HG02840 (cell line): ENCODE data around the gene OXCT1.
"Not testable (repeated sequence)": the region's sequence is repeated elsewhere in the genome, so short reads cannot be mapped to it uniquely, and the experiment has no call there.

Experiments used
- ATAC-seq: cut with Tn5 transposase; IDR thresholded peaks from one replicate; pipeline ENCODE4 v1.9.1; 2021; ENCODE audit warnings: mild to moderate bottlenecking, moderate library complexity, moderate number of reproducible peaks; ENCODE audit not compliant: unreplicated experiment, low FRiP score

Gene OXCT1

DNA sequence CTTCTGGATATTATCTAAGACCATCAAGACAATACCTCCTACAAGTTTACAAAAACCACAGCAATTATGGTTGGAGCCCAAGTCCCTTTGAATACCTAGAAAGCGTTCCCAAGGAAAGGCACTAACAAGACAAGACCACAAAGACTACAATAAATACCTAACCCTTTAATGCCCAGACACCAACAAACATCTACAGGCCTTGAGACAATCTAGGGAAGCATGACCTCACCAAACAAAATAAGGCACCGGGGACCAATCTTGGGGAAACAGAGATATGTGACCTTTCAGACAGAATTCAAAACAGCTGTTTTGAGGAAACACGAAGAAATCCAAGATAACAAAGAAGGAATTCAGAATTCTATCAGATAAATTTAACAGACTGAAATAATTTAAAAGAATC is 37.8 kb downstream of the OXCT1 start:
- ATAC-seq: no peak

DNA sequence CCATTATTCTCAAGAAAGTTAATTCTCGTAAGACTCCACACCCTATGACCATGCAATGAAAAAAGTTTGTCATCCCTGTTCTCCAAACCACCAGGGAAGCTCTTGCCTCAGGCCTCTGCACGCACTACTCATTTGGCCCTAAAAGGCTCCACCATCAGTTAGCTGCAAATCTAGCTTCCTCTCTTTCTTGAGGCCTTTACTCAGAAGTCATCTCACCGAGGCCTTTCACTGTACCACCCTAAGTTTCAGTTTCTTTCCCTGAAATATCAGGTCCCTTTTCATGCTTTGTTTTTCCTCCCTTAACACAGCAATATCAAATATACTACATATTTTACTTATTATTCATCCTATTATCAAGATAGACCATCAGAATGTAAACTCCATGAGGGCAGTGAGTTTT is 39.1 kb downstream of the OXCT1 start:
- ATAC-seq: no peak

DNA sequence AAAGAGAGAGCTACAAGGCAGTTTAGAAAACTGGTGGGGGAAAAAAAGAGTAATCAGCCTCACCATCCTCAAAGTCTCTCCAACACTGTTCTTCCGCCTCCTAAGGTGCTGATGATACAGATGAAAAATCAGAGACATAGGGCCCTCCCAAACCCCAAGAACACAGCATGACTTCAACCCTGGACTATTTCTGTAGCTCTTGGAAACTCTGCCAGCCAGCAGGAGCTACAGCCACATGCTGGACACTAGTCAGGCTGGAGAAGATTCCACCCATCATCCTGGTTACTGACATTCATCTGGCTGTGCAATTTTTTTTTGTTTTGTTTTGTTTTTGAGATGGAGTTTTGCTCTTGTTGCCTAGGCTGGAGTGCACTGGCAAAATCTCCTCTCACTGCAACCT is 42.4 kb downstream of the OXCT1 start:
- no peak for ATAC-seq

DNA sequence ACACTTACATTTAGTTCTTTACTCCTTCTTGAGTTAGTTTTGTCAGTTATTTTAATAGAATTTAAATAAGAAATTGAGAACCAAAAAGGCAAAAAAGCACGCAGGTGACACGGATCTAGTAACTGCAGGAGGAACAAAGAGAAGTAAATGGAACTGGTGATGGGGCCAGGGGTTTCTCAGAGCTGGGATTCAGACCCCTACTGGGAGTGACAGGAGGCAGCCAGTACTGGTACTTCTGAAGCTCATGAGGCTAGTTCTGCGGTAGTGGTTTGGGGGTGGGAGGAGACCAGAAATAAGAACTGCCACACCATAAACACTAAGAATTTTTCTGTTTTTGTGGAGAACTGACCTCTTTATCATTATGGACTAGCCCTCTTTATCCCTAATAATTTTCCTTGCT is 48.2 kb downstream of the OXCT1 start:
- ATAC-seq: no peak

DNA sequence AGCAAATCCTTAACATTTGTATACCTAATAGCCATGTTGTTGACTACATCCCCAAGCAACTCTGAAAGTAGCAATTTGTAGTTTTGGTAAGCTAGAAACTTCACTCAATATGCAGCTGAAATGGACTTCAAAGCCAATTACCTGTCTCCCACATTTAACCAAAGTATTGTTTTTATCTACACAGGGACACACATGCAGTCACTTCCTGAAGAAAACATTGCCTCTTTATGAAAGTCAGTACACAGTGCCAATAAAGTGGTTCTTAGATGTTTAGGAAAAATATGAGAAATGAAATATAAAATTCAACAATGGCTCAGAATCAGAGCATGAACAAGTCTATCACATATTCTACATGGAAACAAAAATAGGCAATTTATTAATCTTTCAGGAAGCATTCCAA is 49.2 kb downstream of the OXCT1 start:
- no peak for ATAC-seq

DNA sequence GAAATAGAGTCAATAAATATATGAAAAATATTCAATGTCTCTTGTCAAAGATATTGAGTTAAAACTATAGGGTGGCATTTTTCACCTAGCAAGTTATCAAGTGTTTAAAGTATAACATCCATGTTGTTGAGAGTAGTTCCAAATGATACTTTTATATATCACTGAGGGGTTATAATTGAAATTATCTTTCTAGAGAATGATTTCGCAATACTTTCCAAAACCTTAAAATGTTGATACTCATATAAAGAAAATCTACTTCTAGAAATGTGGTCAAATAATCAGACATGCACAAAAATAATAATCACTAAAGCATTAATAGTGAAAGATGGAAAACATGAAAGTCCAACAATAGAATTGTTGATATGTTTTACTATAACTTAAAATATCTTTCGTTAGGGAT is 50.1 kb downstream of the OXCT1 start:
- no peak for ATAC-seq

DNA sequence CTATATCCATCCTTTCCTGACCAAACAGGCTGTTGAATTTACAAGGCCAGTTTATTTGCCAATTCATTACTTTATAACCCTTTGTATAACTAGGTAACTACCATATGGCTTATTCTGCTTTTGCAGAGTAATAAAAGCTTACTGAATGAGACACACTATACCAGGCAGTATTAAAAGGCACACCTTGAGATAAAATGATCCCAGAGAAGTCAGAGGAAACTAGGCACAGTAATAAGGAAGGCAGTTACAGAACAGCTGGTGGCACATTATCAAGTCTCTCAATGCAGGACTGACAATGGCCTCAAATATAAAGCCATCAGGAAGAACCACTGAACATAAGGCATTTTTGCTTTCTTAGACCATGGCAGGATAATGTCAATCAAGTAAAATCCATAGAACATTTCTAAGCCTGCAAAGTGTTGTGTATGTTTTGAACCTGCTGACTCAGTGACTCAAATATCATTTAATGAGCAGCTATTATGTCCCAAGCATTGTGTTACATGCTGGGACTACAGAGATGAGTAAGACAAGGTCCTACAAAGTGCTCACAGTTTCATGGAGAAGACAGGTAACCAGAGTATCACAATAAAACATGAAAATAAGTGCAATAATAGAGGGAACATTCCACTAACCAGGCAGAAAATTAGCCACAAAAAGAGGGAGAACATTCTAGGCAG is 52.5 kb downstream of the OXCT1 start:
- no peak for ATAC-seq

DNA sequence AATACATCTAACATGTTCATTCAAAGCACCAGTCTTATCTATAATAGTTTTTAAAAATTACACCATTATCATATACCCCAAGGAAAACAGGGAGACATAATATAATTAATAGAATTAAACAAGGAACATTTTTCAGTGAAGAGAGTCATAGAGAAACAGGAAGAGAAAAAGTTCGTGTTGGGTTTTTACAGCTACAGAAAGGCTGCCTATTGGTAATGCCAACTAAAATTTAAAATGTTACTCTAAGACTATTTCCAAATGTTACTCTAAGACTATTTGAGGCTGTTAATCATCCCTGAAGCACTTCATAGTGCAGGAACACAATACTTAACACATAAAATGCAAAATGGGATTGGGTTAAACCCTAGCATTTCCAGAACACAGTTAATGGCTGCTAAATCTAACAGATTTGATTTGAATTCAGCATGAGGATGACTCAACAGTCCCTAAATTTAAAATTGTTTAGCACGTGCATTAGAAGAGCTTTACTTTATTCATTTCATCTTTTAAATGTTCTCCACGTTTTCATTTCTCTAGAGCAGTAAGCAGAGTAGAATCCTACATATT is 54.5 kb downstream of the OXCT1 start:
- ATAC-seq: no peak

DNA sequence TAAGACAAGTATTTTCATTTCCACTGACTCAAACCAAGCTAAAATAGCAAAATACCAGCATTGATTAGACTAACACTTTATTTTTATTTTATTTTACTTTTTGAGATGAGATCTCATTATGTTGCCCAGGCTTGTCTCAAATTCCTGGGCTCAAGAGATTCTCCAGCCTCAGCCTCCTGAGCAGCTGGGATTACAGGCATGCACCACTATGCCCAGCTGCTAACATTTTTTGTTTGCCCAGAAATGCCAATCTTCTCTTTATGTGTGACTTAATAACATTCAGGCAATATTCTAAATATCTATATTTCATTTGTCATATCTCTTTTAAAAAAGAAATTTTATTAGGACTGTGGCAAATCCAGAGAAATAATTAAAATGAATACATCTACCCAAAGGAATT is 55.0 kb downstream of the OXCT1 start:
- ATAC-seq: no peak

DNA sequence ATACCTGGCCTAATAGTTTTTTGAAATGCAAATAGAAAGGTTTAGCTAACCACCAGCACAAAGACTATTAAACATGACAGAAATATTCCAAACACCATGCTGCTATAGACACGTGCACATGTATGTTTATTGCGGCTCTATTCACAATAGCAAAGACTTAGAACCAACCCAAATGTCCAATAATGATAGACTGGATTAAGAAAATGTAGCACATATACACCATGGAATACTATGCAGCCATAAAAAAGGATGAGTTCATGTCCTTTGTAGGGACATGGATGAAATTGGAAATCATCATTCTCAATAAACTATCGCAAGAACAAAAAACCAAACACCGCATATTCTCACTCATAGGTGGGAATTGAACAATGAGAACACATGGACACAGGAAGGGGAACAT is 55.9 kb downstream of the OXCT1 start:
- not testable (repeated sequence) for ATAC-seq

DNA sequence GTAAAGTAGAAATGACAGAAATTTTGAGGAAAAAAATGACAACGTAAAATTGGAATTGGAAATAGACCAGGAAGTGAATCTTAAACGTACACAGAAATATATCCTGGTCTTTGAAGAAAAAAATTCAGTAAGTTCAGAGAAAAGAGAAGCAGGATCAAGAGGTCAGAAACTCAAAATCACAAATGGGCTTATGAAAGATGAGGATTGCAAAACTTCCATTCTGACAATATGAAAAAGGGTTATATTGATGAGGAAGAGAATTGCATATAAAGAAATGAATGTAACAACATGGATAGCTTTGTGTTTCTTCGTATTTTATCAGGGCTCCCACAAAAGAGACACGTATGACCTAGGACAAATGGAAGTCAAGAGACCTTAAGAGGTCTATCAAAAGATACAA is 58.1 kb downstream of the OXCT1 start:
- no peak for ATAC-seq

DNA sequence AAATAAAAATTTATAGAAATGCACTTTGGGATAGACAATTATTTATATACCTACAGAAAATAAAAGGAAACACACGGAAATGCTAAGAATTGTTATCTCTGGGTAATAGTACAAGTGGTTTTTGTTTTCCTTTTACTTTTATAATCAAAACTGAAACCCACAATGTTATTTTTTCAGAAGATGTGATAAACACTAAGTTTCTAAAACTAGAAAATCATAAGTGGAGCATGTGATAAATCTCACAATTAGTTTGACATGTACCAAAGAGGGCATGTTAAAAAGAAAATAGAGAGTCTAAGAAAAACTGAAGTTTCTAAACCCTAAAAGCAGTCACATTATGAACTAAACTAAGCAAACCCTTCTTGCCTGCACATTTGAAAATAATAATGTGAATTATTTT is 61.1 kb downstream of the OXCT1 start:
- ATAC-seq: no peak

DNA sequence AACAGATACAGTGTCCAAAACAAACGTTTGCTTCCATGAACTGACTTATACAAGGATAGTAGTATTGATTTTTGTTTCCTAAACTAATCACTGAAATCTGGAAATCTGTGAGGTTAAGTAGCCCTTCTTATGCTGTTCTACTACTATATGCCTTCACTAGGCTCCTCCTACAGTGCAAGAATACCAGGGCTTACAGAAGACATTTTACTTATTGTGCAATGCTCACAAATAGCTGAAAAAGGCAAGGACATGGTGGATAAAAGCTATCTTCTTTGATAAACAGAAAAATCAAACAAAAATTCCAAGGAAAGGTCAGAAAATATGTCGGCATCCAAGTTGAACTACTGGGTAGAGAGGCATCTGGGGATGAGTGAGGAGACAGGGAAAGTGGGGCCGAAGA is 61.9 kb downstream of the OXCT1 start:
- ATAC-seq: no peak

DNA sequence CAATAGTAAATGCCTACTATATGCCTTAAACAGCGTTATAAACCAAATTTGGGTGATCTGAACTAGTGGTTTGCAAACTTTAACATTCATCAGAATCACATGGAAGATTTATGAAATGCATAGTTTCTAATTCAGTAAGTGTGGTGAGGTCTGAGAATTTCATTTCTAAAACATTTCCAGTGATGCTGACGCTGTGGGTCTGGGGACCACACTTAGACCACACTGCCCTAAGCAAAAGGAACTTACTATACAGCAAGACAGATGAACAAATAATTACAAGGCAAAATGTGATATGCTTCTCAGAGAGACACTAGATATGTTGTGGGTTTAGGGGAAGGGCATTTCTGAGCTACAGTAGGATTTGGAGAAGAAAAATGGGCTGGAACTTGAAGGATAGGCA is 72.6 kb downstream of the OXCT1 start:
- no peak for ATAC-seq

DNA sequence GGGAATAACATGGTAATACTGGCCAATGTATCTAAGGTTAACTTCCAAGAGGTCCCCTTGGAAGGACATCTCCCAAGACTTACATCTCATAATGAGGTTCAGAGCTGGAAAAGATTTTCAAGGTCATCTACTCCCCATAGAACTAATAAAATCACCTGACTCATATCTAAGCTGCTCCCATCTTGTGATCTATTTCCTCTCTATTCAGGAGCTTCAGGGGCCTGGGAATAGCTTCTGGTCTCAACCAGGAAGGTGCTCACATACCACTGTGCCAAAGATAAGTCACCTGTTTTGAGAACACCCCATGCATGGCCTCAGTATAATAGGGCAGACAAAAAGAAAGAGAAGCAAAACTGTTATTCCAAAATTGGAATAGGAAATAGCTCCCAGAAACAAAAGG is 74.2 kb downstream of the OXCT1 start:
- no peak for ATAC-seq

DNA sequence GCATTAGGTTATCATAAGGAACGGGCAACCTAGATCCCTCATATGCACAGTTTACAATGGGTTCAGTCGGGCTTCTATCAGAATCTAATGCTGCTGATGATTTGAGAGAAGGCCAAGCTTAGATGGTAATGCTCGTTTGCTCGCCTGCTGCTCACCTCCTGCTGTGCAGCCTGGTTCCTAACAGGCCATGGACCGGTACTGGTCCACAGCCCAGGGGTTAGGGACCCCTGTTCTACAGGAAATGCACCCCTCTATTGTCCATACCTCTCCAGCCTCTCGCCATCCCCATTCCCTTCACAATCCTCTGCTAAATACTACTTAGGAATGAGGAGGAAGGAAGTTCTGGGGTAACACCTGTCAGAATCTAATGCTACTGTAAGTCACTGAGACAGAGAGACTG is 75.1 kb downstream of the OXCT1 start:
- ATAC-seq: no peak

DNA sequence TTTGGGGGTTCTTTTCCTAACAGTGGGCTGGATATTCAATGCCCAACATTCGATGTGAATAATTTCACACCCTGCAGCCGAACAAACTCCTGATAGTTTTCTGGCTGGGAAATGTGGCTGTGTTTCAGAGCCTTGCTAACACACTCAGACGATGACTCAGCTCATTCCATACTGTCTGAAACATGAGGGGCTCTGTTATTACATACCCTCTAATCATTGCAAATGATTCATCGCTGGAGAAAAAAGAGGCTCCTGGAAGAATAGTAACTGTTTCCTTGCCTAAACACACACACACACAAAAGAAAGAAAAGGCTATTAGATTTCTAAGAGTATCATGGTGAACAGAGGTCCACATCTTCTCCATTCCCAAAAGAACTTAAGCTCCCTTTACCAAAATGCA is 75.8 kb downstream of the OXCT1 start:
- no peak for ATAC-seq

DNA sequence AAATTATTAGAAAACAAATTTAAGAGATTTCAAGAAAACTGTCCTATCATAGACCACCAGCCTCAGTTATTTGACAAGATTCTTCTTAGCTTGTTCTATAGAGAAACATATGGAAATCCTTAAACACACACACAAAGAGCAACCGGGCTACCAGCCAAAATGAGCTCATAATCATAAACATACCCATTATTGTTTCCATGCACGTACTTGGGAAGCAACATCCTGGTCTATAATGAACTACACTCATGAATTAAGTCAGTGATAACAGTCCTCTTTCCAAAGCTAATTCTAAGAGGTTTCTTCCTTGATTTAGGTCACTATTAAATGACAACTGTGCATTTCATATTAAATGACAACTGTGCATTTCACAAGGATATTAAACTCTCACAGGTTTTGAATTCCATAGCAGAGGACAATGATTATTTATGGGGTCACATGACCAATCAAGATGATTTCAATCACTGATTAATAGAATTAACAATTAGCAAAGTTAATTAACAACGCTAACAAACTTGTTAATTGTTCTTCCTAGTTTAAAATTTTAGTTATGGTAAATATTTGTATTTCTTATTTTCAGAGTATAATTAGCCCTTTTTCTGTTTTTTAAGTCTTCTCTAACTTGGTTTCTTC is 77.0 kb downstream of the OXCT1 start:
- no peak for ATAC-seq

DNA sequence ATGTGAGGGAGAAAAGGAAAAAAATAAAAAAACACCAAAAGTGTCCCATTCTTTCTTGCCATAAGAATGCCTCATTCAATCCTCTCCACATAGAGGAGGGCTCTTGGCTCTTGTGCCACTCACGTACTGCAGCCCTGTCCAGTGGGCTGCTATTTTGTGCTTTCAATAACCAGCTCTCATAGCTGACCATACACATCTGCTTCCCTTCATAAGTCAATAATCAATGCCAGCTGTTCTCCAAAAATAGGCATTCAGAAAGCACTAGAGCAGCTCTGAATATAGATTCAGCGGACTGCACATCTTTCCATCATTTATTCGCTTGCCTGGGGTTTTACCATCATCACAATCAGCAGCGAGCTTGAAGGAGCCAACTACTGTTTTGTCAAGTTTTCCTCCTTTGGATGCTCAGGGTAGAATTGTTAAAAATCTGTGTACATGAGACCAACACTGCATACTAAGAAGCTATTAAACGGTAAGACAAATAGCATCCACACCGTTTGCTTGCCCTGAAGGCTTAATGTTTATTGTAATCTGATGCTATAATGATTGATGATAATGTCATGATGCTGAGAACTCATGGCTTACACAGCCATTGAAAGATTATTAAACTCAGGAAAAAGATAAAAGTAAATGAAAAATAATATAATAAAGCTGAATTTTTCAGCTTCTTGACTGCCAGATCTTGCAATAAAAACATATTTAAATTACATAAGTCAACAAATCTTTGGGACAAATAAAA is 80.0 kb downstream of the OXCT1 start:
- ATAC-seq: no peak

DNA sequence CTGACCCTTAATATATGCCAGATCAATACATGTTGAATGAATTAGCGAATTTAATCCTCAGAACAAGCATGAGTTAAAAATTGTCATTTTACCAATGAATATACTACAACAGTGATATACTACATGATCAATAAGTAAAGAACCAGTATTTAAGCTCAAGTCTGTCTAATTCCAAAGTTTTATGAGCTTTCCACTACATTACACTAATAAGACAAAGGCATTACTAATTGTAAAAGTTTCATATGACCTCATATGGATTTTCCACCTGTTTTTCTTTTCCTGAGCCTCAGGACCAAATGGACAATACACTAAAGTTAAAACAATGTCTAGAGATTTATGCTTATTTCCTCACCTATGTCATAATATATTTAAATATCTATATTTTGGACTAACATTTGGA is 80.8 kb downstream of the OXCT1 start:
- no peak for ATAC-seq

DNA sequence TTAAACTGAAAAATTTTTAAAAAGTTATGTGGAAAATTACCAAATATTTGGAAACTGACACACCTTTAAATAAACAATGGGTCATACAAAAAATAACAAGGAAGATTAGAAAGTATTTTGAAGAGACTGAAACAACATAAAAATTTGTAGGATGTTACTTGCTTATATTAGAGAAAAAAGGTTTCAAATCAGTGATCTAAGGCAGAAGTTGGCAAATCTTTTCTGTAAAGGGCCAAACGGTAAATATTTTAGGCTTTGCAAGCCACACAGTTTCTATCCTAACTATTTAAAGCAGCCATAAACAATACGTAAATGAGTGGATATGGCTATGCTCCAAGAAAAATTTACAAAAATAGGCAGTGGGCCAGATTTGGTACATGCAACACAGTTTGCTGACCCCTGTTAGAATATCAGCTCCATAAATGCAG is 81.3 kb downstream of the OXCT1 start:
- ATAC-seq: no peak

DNA sequence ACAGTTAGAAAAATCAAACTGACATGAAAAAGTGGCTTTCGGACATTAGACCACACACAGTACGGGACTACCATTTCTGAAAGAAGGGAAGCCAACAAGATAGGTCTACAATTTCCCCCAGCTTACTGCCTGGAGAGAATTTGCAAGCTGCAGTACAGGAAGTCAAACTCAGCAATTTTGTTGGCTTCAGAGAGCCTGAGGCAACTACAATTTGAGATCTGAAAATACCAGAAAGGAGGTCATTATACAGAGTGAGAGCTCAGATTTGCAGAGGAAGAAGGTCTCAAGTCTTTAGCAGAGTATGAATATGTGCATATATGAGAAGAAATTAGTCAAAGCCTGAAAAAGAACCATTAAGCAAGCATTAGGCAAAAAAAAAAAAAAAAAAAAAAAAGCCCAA is 83.0 kb downstream of the OXCT1 start:
- ATAC-seq: no peak
